ENCODE data around the gene HSPA4. TPM values are rescaled to one million over a fixed set of nuclear protein-coding genes. Genes with fewer than 3 reads are reported as not detected.

Gene HSPA4
- total RNA-seq, 4 donors from 2014 or later, result 34.3 to 64.2 (median 41.3) TPM

DNA sequence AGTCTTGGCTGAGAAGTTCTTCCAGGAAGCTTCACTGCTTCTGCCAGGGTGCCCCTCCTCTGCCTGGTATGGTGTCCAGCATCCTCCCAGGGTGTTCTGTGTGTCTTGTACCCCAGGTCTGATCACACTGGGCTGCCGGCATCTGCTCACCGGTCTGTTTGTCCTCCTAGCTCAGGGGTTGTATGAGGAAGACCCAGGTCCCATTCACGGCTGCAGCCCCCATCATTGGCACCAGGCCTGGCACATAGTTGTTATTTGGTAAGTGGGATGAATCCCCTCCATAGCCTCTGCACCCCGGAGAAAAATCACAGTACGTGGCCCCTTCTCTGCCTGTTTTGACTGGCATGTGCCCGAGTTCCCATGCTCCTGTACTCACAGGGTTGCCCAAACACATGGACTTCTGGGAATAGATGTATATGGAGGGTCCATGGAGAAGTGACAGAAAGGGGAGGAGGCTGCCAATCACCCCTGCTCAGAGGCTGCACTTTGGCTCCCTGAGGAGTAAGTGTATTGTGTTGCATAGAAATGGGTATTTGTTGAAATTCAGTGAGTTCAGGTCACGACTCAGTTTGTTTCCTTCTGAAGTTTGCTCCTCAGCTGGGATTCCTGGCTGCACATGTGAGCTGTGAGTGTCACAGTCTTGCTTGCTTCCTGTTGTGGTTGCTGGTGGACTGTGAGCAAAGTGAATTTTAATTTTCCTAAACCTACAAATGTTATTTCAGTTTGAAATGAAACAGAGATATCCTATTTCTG lies 96.2 kb downstream of the HSPA4 start:
- TF ChIP-seq, protein P1, sequence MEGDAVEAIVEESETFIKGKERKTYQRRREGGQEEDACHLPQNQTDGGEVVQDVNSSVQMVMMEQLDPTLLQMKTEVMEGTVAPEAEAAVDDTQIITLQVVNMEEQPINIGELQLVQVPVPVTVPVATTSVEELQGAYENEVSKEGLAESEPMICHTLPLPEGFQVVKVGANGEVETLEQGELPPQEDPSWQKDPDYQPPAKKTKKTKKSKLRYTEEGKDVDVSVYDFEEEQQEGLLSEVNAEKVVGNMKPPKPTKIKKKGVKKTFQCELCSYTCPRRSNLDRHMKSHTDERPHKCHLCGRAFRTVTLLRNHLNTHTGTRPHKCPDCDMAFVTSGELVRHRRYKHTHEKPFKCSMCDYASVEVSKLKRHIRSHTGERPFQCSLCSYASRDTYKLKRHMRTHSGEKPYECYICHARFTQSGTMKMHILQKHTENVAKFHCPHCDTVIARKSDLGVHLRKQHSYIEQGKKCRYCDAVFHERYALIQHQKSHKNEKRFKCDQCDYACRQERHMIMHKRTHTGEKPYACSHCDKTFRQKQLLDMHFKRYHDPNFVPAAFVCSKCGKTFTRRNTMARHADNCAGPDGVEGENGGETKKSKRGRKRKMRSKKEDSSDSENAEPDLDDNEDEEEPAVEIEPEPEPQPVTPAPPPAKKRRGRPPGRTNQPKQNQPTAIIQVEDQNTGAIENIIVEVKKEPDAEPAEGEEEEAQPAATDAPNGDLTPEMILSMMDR (IDR thresholded peaks at IDR 0.05; ENCODE audit: low read depth), result no peak

- TF ChIP-seq, protein P1 (IDR thresholded peaks at IDR 0.05; ENCODE audit: low read depth), result no peak
Observed at GRCh38 chr5:133149345-133149744, 97.5 kb downstream of the HSPA4 start.

GRCh38 chr5:133150909-133151544 lies 99.2 kb downstream of the HSPA4 start:
- TF ChIP-seq, protein P1 (IDR thresholded peaks at IDR 0.05; ENCODE audit: low read depth), result no peak

DNA sequence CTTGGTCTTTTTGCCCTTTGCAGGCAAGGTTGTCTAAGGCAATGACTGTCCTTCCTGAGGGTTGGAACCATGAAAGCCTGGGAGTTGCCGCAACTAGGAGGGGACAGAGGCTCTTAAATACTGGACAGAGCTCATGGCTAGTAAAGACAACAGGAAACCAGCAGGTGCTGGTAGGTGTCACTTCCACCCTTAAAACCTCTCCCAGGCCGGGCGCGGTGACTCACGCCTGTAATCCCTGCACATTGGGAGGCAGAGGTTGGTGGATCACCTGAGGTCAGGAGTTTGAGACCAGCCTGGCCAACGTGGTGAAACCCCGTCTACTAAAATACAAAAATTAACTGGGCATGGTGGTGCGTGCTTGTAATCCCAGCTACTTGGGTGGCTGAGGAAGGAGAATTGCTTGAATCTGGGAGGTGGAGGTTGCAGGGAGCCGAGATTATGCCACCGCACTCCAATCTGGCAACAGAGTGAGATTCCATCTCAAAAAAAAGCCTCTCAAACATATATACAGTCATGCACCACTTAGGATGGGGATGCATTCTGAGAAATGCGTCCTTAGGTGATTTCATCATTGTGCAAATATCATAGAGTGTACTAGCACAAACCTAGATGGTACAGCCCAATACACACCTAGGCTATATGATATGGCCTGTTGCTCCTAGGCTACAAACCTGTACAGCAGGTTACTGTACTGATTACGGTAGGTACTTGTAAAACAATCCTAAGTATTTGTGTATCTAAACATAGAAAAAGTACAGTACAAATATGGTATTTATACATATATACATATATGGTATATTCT lies 102.7 kb downstream of the HSPA4 start:
- TF ChIP-seq, protein P1 (IDR thresholded peaks at IDR 0.05; ENCODE audit: low read depth), result no peak

DNA sequence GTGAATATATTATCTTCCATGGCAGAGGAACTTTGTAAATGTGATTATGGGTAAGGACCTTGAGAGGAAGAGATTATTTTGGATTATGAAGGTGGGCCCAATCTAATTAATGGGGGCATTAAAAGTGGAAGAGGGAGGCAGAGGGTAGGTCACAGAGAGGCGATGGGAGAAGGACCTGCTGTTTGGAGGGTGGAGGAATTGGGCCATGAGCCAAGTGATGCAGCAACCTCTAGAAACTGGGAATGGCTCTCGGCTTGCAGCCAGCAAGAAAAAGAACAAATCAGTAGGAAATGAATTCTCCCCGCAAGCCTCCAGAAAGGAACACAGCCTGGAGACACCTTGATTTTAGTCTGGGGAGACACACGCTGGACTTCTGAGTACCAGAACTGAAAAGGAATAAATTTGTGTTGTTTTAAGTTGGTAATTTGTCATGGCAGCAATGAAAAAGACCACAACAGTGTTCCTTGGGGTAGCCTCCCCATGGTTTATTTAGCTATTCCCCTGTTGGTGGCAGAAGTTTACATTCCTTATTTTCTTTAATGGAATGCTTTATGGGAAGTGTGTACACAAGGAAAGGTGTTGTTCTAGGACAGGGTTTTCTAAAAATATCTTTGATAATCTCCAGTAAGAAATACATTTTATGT lies 103.6 kb downstream of the HSPA4 start:
- TF ChIP-seq, protein P1 (IDR thresholded peaks at IDR 0.05; ENCODE audit: low read depth), result no peak

Small RNAs within 50 kb of the gene (small RNA-seq; reads per million reads assigned to genes)
- gene AC113410.1 (not detected), gene AC113410.3 (not detected)

Other genes with a start within 250 kb of the HSPA4 start
- gene SOWAHA, start 238.7 kb upstream of the HSPA4 start, total RNA-seq, result under 1 TPM; 0.16 to 0.75 (median 0.37) TPM
- gene SHROOM1, start 221.4 kb upstream of the HSPA4 start, total RNA-seq, result 1 to 10 TPM in 3 of 4 donors, under 1 TPM in 1; 0.49 to 8.3 (median 3.4) TPM
- under 1 TPM in 3 of 4 donors, not detected in 1; 0.22 to 0.75 (median 0.51) TPM for gene GDF9, start 185.5 kb upstream of the HSPA4 start, total RNA-seq
- gene UQCRQ, start 185.4 kb upstream of the HSPA4 start, total RNA-seq, result 100 to 1,000 TPM in 3 of 4 donors, 10 to 100 TPM in 1; 97.2 to 170 (median 130) TPM
- 1 to 10 TPM in 3 of 4 donors, under 1 TPM in 1; 0.57 to 4.2 (median 1.6) TPM for gene LEAP2, start 178.3 kb upstream of the HSPA4 start, total RNA-seq
- gene AFF4, start 88.4 kb upstream of the HSPA4 start, total RNA-seq, result 10 to 100 TPM; 61.6 to 84.1 (median 67.1) TPM
- 10 to 100 TPM in 3 of 4 donors, 1 to 10 TPM in 1; 9.5 to 22.2 (median 14.8) TPM for gene ZCCHC10, start 25.5 kb upstream of the HSPA4 start, total RNA-seq

Measured in subcutaneous adipose tissue (tissue), 4 donors.